ENCODE data around the gene TFAM.
"Not testable (repeated sequence)": the region's sequence is repeated elsewhere in the genome, so short reads cannot be mapped to it uniquely, and the experiment has no call there.

Gene TFAM

GRCh38 chr10:58372607-58373441 is 12.4 kb upstream of the TFAM start:
- no peak for DNase-seq (ENCODE audit: low read depth in 2 of 2)

DNA sequence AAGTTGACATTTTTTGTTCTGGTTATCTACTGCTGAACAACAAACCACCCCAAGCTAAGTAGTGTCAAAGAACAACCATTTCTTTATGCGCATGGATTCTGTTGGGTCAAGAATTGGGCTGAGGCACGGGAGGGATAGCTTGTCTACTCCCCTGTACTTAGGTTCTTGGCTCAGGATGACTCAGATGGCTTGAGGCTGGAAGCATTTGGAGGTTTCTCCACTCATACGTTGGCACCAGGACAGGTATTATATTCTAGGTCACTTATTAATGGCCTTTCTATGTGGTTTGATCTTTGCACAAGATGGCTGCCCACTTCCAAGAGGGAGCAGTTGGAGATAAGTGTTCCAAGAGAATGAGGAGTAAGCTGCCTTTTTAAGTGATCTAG is 11.8 kb upstream of the TFAM start:
- DNase-seq (ENCODE audit: low read depth in 2 of 2) = no peak

DNA sequence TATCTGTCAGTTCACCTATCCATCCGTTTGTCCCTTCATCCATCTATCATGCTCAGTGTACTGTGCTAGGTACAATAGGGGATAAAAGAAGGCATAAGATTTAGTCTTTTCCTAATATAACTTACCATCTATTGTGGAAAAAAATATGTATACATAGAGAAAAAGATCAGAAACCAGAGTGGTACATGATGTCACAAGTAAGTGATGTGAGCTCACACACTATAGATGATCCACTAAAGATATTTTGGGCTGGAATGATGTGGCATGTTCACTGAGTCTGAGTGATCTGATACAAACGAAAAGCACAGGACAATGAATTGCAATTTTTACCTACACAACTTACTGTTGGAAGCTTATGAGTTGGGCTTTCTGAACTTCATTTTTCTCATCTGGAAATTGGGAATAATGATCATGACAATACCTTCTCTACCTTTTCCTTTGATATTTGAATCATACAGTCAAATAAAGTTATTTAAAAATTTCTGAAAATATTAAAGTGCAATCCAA is 2.7 kb upstream of the TFAM start:
- no peak for DNase-seq (ENCODE audit: low read depth in 2 of 2)

- DNase-seq (ENCODE audit: low read depth in 2 of 2) = no peak
Observed at GRCh38 chr10:58384095-58384494, 1.1 kb upstream of the TFAM start.

- no peak for DNase-seq (ENCODE audit: low read depth in 2 of 2)
Observed at GRCh38 chr10:58384544-58384998, 639 bp upstream of the TFAM start.

- no peak for DNase-seq (ENCODE audit: low read depth in 2 of 2)
Observed at GRCh38 chr10:58385784-58386112, 538 bp downstream of the TFAM start.

- no peak for DNase-seq (ENCODE audit: low read depth in 2 of 2)
Observed at GRCh38 chr10:58389024-58389423, 3.8 kb downstream of the TFAM start.

DNA sequence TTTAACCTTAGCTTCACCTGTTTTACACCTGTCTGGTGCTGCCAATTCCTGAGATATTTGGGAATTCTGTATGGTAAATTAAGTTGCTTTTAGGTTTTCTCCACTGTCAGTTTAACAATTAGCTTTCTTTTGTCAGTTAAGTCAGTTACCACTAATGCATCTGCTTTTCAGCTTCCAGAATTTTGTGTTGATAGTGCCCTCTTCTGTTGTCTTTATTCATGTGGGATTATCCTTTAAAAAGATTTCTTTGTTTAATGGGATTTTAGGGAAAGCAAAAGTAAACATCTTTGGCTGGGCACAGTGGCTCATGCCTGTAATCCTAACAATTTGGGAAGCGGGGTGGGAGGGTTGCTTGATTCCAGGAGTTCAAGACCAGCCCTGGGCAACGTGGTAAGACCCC is 8.1 kb downstream of the TFAM start:
- DNase-seq (ENCODE audit: low read depth in 2 of 2) = no peak

DNA sequence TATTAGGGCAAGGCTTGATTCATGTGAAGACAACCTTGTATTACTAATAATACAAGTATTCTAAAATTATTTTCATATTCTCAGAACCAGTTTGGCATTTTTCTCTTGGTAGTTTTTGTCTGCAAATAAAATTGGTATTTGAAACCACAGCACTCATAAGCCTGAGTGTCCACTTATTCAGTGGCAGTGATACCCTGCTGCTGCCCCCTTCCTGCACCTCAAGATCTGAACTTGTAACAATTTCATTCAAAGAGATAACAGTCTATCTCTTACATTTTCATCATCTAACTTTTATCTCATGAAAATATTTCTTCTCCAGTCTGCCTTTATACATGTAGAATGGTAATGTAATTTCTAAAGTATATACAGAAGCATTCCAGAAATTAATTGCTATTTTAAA is 9.3 kb downstream of the TFAM start:
- DNase-seq (ENCODE audit: low read depth in 2 of 2) = no peak

GRCh38 chr10:58396057-58396456 is 10.8 kb downstream of the TFAM start:
- no peak for DNase-seq (ENCODE audit: low read depth in 2 of 2)

- no peak for DNase-seq (ENCODE audit: low read depth in 2 of 2)
Observed at GRCh38 chr10:58397830-58398229, 12.6 kb downstream of the TFAM start.

DNA sequence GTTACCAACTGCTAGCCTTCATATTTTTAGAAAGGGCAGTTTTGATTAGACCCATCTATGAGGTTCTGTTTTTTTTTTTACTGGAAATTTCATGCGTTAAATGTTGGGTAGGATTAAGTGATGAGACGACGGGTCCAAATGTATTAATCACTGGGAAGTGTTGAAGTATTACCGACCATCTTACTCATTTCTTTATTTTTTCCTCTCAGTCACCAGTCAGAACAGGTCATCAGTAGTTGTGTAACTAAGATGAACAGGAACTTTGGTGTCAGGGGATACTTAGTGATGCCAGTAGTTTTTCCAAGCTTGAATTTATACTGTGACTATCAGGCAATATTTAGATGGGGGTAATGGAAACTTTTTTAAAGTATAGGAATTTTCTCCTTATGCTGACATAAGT is 14.2 kb downstream of the TFAM start:
- DNase-seq (ENCODE audit: low read depth in 2 of 2) = no peak

- no peak for DNase-seq (ENCODE audit: low read depth in 2 of 2)
Observed at GRCh38 chr10:58400609-58401008, 15.4 kb downstream of the TFAM start.

GRCh38 chr10:58404001-58404400 is 18.8 kb downstream of the TFAM start:
- DNase-seq (ENCODE audit: low read depth in 2 of 2) = no peak

DNA sequence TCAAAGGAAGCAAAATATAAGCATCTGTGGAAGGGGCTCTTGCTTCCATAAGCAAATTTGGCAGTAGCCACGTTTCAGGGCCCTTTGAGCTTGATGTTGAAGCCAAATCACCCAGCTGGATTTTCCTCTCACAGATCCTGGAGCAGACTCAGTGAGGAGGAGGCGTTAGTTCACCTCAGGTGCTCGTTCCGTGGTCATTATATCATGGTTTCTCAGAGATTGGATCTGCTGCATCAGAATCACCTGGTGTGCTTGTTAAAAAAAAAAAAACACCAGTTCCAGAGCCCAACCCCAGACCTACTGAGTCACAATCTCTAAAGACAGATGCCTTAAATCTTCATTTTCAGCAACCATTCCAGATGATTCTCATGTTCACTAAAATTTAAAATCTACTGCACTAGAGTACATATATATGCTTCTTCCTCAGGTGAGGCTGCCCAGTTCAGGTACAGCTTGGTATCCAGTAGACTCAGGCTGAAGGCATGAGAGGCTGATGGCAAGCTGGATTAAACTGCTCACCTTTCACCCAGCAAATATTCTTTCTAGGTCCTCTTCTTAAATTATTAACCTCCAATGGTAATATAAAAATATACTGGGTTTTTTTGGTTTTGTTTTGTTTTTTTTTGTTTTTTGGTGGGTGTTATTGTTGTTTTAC is 24.9 kb downstream of the TFAM start:
- DNase-seq (ENCODE audit: low read depth in 2 of 2) = no peak

GRCh38 chr10:58412502-58412961 is 27.3 kb downstream of the TFAM start:
- no peak for DNase-seq (ENCODE audit: low read depth in 2 of 2)

DNA sequence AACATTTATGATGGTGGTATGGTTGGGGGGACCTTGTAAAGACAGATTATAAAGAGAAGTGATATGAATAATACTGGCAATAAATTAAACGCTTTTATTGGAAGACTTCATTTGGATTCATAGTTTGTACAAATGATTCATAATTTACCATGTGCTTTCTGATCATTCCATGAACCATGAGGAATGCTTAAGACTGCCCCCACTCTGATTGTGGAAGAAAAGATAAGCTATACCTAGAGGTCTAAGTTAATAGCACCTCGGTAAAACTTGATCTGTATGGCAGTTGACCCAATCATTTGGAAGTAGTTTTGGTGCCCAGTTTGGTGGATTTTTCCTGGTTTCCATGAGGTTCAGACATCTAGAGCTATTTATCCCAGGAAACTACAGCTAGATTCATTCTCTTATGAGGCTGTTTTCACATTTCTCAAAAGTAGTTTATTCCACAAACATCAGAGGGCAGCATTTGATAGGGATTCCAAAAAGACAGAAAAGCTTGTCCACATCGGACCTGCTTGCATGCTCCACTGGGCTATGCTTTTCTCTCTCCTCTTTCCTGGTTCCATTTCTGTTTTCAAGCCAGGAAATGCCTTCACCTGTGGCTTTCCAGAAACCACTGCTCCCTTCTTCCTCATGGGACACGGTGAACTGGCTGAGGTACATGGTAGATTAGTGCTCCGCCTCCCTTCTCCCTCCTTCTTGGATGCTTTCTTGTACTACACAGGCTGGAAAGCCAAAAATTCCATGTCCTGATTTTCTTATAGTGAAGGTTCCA is 29.2 kb downstream of the TFAM start:
- DNase-seq (ENCODE audit: low read depth in 2 of 2) = no peak

- DNase-seq (ENCODE audit: low read depth in 2 of 2) = no peak
Observed at GRCh38 chr10:58415757-58416156, 30.5 kb downstream of the TFAM start.

GRCh38 chr10:58417902-58418301 is 32.7 kb downstream of the TFAM start:
- not testable (repeated sequence) for DNase-seq (ENCODE audit: low read depth in 2 of 2)

- DNase-seq (ENCODE audit: low read depth in 2 of 2) = no peak
Observed at GRCh38 chr10:58424176-58424575, 39.0 kb downstream of the TFAM start.

DNA sequence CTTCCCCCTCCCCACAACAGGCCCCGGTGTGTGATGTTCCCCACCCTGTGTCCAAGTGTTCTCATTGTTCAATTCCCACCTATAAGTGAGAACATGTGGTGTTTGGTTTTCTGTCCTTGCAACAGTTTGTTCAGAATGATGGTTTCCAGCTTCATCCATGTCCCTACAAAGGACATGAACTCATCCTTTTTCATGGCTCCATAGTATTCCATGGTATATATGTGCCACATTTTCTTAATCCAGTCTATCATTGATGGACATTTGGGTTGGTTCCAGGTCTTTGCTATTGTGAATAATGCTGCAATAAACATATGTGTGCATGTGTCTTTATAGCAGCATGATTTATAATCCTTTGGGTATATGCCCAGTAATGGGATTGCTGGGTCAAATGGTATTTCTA is 43.2 kb downstream of the TFAM start:
- not testable (repeated sequence) for DNase-seq (ENCODE audit: low read depth in 2 of 2)

DNA sequence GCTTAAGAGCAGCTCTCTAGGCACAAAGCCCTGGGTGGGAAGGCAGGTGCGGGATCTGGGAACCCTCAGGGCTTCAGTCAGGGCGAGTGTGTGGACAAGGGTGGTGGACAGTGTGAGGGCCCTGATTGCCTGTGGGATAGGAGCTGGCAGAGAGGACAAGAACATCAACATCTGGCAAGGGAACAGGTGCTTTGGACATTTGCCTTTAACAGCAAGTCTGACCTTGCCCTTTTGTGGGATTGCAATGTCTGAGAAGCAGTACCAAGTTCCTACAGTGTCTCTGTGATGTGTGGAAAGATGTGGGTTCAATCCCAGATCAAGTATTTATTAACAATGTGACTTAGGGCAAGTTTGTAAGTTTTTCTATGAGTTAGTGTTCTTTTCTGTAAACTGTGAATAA is 46.7 kb downstream of the TFAM start:
- DNase-seq (ENCODE audit: low read depth in 2 of 2) = no peak
